Left ventricle myocardium superior (tissue), 1 donor: Measurements from ENCODE around the gene NR2F6. TPM values are rescaled to one million over a fixed set of nuclear protein-coding genes. Genes with fewer than 3 reads are reported as not detected.

ENCODE experiments used
- ATAC-seq: fragments of 200-7000 bp; cut with Tn5 transposase; one replicate; pipeline ENCODE4 v1.9.1; 2020; ENCODE audit warnings: mild to moderate bottlenecking, moderate library complexity
- DNase-seq: peaks from one replicate; pipeline ENCODE4 v3.0.0-alpha.2; 2020
- intact Hi-C: fragments of 100-400 bp; cut with micrococcal nuclease; formaldehyde crosslinking; loops from one replicate; pipeline ENCODE4 v1.11.0; 2022
- total RNA-seq: library from RNA; stranded (reverse); fragmentation: NEBNext Ultra II Directional; extraction: Animal tissue kit (Norgen Biotek cat#: 25700); gene quantifications from one replicate; pipeline ENCODE4 v1.2.1, GENCODE V29; 2021
- donor health status: DM: no; HTN: yes; CAD: no; lungs with severe emphysema.

The NR2F6 gene
- total RNA-seq, 1 donor from 2014 or later = 82.4 TPM

- DNase-seq (no peak), ATAC-seq (no peak)
- intact Hi-C loops = no loop called here
Measured at GRCh38 chr19:17219286-17219685, 26.4 kb downstream of the NR2F6 start.

- ATAC-seq (no peak), DNase-seq (peak; percentile 52)
- intact Hi-C loops = no loop called here
Measured at GRCh38 chr19:17216058-17216670, 29.6 kb downstream of the NR2F6 start.

GRCh38 chr19:17215127-17215971 is 30.4 kb downstream of the NR2F6 start, which contains the start of gene USE1:
Gene USE1, plus strand, starts transcription at chr19:17215357. Its CDS starts 49 bp downstream, at chr19:17215406.
- intact Hi-C loops = no loop called here
- ATAC-seq = peak; percentile 95
- peak; percentile 93 for DNase-seq

- ATAC-seq (no peak), DNase-seq (no peak)
- intact Hi-C loops = no loop called here
Measured at GRCh38 chr19:17214508-17215126, 31.1 kb downstream of the NR2F6 start.

GRCh38 chr19:17213334-17213733 is 32.4 kb downstream of the NR2F6 start:
- intact Hi-C loops = no loop called here
- ATAC-seq (no peak), DNase-seq (peak; percentile 19)

- peak; percentile 26 for DNase-seq
- intact Hi-C loops = no loop called here
- no peak for ATAC-seq
Measured at GRCh38 chr19:17211547-17212446, 33.9 kb downstream of the NR2F6 start.

- intact Hi-C loops = no loop called here
- peak; percentile 33 for DNase-seq
- no peak for ATAC-seq
Measured at GRCh38 chr19:17210296-17210695, 35.4 kb downstream of the NR2F6 start.

- ATAC-seq (no peak), DNase-seq (peak; percentile 38)
- intact Hi-C loops = no loop called here
Measured at GRCh38 chr19:17209126-17210036, 36.3 kb downstream of the NR2F6 start.

- intact Hi-C loops = no loop called here
- DNase-seq (peak; percentile 27), ATAC-seq (no peak)
Measured at GRCh38 chr19:17206736-17207581, 38.8 kb downstream of the NR2F6 start.

- DNase-seq (peak; percentile 78), ATAC-seq (peak; percentile 65)
Measured at GRCh38 chr19:17205237-17206140, 40.2 kb downstream of the NR2F6 start.

GRCh38 chr19:17202713-17203112 is 43.0 kb downstream of the NR2F6 start:
- no peak for ATAC-seq
- intact Hi-C loops = no loop called here
- no peak for DNase-seq

More at GRCh38 chr19:17205237-17206140, 40.2 kb downstream of the NR2F6 start:
- intact Hi-C loops = no loop called here

GRCh38 chr19:17202249-17202648 is 43.5 kb downstream of the NR2F6 start:
- intact Hi-C loops = no loop called here
- ATAC-seq (no peak), DNase-seq (peak; percentile 26)

- ATAC-seq = no peak
- peak; percentile 42 for DNase-seq
- intact Hi-C loops = no loop called here
Measured at GRCh38 chr19:17200408-17201079, 45.2 kb downstream of the NR2F6 start.

- intact Hi-C loops = no loop called here
- DNase-seq = no peak
- no peak for ATAC-seq
Measured at GRCh38 chr19:17197666-17198065, 48.1 kb downstream of the NR2F6 start.

GRCh38 chr19:17196610-17197009 is 49.1 kb downstream of the NR2F6 start:
- intact Hi-C loops = no loop called here
- no peak for ATAC-seq

GRCh38 chr19:17195106-17195505 is 50.6 kb downstream of the NR2F6 start:
- ATAC-seq = no peak
- intact Hi-C loops = no loop called here
- peak; percentile 17 for DNase-seq

More at GRCh38 chr19:17196610-17197009, 49.1 kb downstream of the NR2F6 start:
- no peak for DNase-seq
